SK-N-MC (cell line): ENCODE data around the gene KRT36.

Experiments
- EZH2 ChIP-seq: fragments of 200-600 bp; sonication (generic); IDR thresholded peaks from one replicate; pipeline ENCODE4 v1.6.1; 2017; ENCODE audit warnings: antibody characterized with exemption
- POLR2AphosphoS5 ChIP-seq: IDR thresholded peaks from 2 replicates; pipeline ENCODE4 v1.6.1; 2012; ENCODE audit warnings: mild to moderate bottlenecking, low read depth, low read length, borderline replicate concordance

GRCh38 chr17:41464682-41465081 lies 25.0 kb downstream of the KRT36 start:
- TF ChIP-seq EZH2: no peak
- TF ChIP-seq POLR2AphosphoS5: no peak
